ENCODE measurements around the gene CDH1.
A peak's percentile ranks its signal among the peaks of the same experiment; 100 is the strongest.

Gene CDH1

GRCh38 chr16:68770671-68771070 is 33.6 kb downstream of the CDH1 start:
- H3K4me1 ChIP-seq (ENCODE audit: control insufficient read depth, insufficient read depth, low read length): peaks cover 13% of the 10 kb centered on the region
- no peak overlapping the region for H3K4me3 ChIP-seq (ENCODE audit: low read length)

GRCh38 chr16:68772030-68772681 is 35.1 kb downstream of the CDH1 start:
- H3K36me3 ChIP-seq (ENCODE audit: control insufficient read depth, insufficient read depth, low read length): no peaks in the 10 kb centered on the region
- H3K27me3 ChIP-seq (ENCODE audit: control insufficient read depth, insufficient read depth, low read length): no peaks in the 10 kb centered on the region
- no peaks in the 10 kb centered on the region for H3K9me3 ChIP-seq (ENCODE audit: control insufficient read depth, low read length)
- H3K4me3 ChIP-seq (ENCODE audit: low read length): no peak overlapping the region
- no peak overlapping the region for H3K9ac ChIP-seq (ENCODE audit: low read length)
- H3K4me1 ChIP-seq (ENCODE audit: control insufficient read depth, insufficient read depth, low read length): peaks cover 18% of the 10 kb centered on the region

More at GRCh38 chr16:68770671-68771070, 33.6 kb downstream of the CDH1 start:
- Histone ChIP-seq H3K27me3 (ENCODE audit: control insufficient read depth, insufficient read depth, low read length) (no peaks in the 10 kb centered on the region), H3K9ac (ENCODE audit: low read length) (no peak overlapping the region), H3K36me3 (ENCODE audit: control insufficient read depth, insufficient read depth, low read length) (no peaks in the 10 kb centered on the region), H3K9me3 (ENCODE audit: control insufficient read depth, low read length) (no peaks in the 10 kb centered on the region)

DNA sequence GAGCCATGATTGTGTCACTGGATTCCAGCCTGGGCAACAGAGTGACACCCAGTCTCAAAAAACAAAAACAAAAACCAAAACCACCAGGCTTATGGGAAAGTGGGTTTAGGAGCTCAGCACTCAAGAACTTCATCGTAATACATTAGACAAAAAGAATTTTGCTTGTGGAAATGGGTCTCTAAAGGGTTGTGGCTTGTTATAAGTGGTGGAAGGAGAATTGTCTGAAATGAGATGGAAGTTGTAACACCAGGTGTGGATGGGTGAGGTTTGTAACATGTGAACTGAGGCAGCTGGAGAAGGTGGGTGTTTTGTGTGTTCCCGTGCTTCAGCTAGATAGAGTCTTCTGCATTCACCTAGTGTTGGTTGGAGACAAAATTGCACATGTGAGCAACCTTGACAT is 35.8 kb downstream of the CDH1 start:
- H3K4me1 ChIP-seq (ENCODE audit: control insufficient read depth, insufficient read depth, low read length): peaks cover 19% of the 10 kb centered on the region
- no peak overlapping the region for H3K4me3 ChIP-seq (ENCODE audit: low read length)
- no peaks in the 10 kb centered on the region for H3K36me3 ChIP-seq (ENCODE audit: control insufficient read depth, insufficient read depth, low read length)
- no peaks in the 10 kb centered on the region for H3K27me3 ChIP-seq (ENCODE audit: control insufficient read depth, insufficient read depth, low read length)
- no peaks in the 10 kb centered on the region for H3K9me3 ChIP-seq (ENCODE audit: control insufficient read depth, low read length)
- no peak overlapping the region for H3K9ac ChIP-seq (ENCODE audit: low read length)

DNA sequence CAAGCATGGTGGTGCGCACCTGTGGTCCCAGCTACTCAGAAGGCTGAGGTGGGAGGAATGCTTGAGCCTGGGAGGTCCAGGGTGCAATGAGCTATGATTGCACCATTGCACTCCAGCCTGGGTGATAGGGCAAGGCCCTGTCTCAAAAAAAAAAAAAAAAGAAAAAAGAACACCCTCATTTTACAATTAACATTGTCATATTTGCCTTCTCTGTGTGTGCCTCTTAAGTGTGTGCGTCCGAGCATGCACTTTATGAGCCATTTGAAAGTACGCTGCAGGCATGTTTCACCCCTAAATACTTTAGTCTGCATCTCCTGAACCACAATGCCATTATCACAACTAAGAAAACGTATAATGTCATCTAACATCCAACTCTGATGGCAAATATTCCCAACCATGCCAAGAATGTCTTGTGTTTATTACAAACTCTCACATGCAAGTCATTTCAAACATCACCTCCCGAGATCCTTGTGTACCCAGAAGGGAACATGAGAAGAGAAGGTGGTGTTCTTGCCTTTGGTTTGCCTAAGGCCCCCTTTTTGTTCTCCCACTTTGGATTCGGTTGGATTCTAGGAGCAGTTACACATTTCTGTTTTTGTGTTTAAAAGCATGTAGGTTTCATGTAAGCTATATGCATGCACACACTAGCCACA is 38.0 kb downstream of the CDH1 start:
- no peaks in the 10 kb centered on the region for H3K36me3 ChIP-seq (ENCODE audit: control insufficient read depth, insufficient read depth, low read length)
- no peak overlapping the region for H3K9ac ChIP-seq (ENCODE audit: low read length)
- H3K4me3 ChIP-seq (ENCODE audit: low read length): no peak overlapping the region
- no peaks in the 10 kb centered on the region for H3K27me3 ChIP-seq (ENCODE audit: control insufficient read depth, insufficient read depth, low read length)
- peaks cover 38% of the 10 kb centered on the region for H3K4me1 ChIP-seq (ENCODE audit: control insufficient read depth, insufficient read depth, low read length)
- H3K9me3 ChIP-seq (ENCODE audit: control insufficient read depth, low read length): no peaks in the 10 kb centered on the region

DNA sequence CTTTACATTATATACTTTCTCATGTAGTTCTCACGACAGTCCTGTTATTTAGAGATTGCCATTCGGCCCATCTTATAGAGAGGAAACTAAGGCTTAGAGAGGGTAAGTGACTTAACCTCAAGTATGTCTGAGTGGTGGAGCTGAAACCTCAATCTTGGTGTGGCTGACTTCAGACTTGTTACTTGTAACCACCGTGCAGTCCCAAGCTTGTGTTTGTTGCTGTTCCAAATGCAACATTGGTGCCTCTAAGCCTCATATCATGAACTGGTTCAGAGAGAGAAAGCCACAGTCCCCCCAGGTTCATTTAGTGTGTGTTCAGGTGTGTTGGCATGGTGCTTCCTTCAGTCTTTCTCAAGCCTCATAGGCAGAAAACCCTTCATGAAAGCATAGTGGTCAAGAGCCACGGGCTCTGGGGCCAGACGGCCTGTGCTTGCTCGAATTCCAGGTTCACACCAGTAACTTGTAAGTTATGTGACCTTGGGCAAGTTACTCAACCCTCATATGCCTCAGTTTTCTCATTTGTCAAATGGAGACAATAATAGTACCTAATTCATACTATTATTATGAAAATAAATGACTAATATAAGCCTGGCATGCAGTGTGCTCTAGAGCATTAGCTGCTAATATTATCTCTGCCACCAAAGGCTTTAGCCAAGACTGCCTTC is 39.9 kb downstream of the CDH1 start:
- no peak overlapping the region for H3K4me3 ChIP-seq (ENCODE audit: low read length)
- H3K27me3 ChIP-seq (ENCODE audit: control insufficient read depth, insufficient read depth, low read length): no peaks in the 10 kb centered on the region
- peaks cover 56% of the 10 kb centered on the region for H3K4me1 ChIP-seq (ENCODE audit: control insufficient read depth, insufficient read depth, low read length)
- no peak overlapping the region for H3K9ac ChIP-seq (ENCODE audit: low read length)
- no peaks in the 10 kb centered on the region for H3K9me3 ChIP-seq (ENCODE audit: control insufficient read depth, low read length)
- H3K36me3 ChIP-seq (ENCODE audit: control insufficient read depth, insufficient read depth, low read length): no peaks in the 10 kb centered on the region

- no peaks in the 10 kb centered on the region for H3K36me3 ChIP-seq (ENCODE audit: control insufficient read depth, insufficient read depth, low read length)
- H3K9ac ChIP-seq (ENCODE audit: low read length): peak overlapping the region; percentile 56
- no peaks in the 10 kb centered on the region for H3K27me3 ChIP-seq (ENCODE audit: control insufficient read depth, insufficient read depth, low read length)
- no peak overlapping the region for H3K4me3 ChIP-seq (ENCODE audit: low read length)
- H3K9me3 ChIP-seq (ENCODE audit: control insufficient read depth, low read length): no peaks in the 10 kb centered on the region
- peaks cover 63% of the 10 kb centered on the region for H3K4me1 ChIP-seq (ENCODE audit: control insufficient read depth, insufficient read depth, low read length)
Observed at GRCh38 chr16:68778551-68779231, 41.6 kb downstream of the CDH1 start.

- no peaks in the 10 kb centered on the region for H3K36me3 ChIP-seq (ENCODE audit: control insufficient read depth, insufficient read depth, low read length)
- no peak overlapping the region for H3K4me3 ChIP-seq (ENCODE audit: low read length)
- no peaks in the 10 kb centered on the region for H3K27me3 ChIP-seq (ENCODE audit: control insufficient read depth, insufficient read depth, low read length)
- no peaks in the 10 kb centered on the region for H3K9me3 ChIP-seq (ENCODE audit: control insufficient read depth, low read length)
- H3K4me1 ChIP-seq (ENCODE audit: control insufficient read depth, insufficient read depth, low read length): peaks cover 54% of the 10 kb centered on the region
- no peak overlapping the region for H3K9ac ChIP-seq (ENCODE audit: low read length)
Observed at GRCh38 chr16:68779891-68780290, 42.8 kb downstream of the CDH1 start.

- H3K9me3 ChIP-seq (ENCODE audit: control insufficient read depth, low read length): no peaks in the 10 kb centered on the region
- H3K36me3 ChIP-seq (ENCODE audit: control insufficient read depth, insufficient read depth, low read length): no peaks in the 10 kb centered on the region
- peaks cover 57% of the 10 kb centered on the region for H3K4me1 ChIP-seq (ENCODE audit: control insufficient read depth, insufficient read depth, low read length)
- H3K27me3 ChIP-seq (ENCODE audit: control insufficient read depth, insufficient read depth, low read length): no peaks in the 10 kb centered on the region
- peak overlapping the region; percentile 41 for H3K9ac ChIP-seq (ENCODE audit: low read length)
- no peak overlapping the region for H3K4me3 ChIP-seq (ENCODE audit: low read length)
Observed at GRCh38 chr16:68781784-68782183, 44.7 kb downstream of the CDH1 start.

DNA sequence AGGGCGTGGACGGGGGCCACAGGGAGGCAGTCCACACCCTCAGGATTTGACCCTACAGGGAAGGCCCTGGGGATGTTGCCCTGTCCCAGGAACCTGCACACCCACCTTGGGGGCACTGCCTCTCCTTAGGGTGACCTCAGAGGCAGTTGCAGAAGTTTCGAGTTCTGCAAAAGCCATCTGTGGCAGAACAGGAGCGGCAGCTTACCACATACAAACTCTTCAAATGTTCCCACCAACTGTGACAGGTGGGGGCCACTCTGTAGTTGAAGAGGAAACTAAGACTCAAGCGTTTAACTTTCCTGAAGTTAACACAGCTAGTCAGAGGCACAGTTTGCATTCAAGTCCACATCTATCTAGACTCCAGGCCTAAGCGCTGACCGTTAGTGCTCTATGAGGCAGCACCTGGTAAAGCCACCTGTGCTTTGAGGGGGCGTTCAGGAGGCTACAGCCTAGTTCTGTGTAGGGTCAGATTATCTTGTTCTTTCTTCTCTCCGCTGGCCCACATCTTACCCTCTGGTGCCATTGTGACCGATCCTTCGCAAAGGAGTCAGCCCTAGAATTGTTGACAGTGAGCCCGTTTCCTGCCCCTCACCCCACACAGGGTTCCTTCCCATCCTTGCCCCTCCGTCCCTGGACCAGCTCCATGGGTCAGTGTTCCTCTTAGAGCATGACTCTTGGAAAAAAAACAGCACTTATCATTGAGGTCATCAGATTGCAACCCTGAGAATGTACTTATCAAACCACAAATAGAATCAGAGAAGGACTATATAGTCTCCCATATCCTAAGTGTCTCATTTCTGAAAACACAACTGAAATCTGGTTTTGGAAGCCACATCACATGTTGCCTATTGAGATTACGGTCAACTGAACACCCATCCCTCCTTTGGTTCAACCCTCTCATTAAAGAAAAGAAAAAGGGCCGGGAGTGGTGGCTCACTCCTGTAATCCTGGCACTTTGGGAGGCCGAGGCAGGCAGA is 45.4 kb downstream of the CDH1 start:
- Histone ChIP-seq H3K4me1 (ENCODE audit: control insufficient read depth, insufficient read depth, low read length) (peaks cover 53% of the 10 kb centered on the region), H3K9me3 (ENCODE audit: control insufficient read depth, low read length) (no peaks in the 10 kb centered on the region), H3K9ac (ENCODE audit: low read length) (peak overlapping the region; percentile 41)

DNA sequence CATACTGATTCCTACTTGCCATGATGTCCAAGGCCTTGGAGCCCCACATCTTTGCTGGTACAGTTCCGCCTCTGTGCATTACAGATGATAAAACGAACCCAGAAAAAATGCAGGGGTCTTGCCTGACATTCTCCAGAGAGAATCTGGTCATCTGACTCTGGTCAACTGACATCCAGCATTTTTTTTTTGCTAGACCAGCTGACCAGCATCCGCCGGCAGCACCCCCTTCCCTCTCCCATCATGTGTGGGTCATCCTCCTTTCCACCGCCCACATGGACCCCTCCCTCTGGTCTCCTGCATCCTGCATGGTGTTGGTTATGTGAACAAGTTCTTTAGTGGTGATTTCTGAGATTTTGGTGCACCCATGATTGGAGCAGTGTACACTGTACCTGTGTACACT is 47.1 kb downstream of the CDH1 start:
- Histone ChIP-seq H3K4me1 (ENCODE audit: control insufficient read depth, insufficient read depth, low read length) (peaks cover 42% of the 10 kb centered on the region), H3K9ac (ENCODE audit: low read length) (no peak overlapping the region), H3K36me3 (ENCODE audit: control insufficient read depth, insufficient read depth, low read length) (no peaks in the 10 kb centered on the region), H3K27me3 (ENCODE audit: control insufficient read depth, insufficient read depth, low read length) (no peaks in the 10 kb centered on the region), H3K4me3 (ENCODE audit: low read length) (no peak overlapping the region), H3K9me3 (ENCODE audit: control insufficient read depth, low read length) (no peaks in the 10 kb centered on the region)

More for the DNA sequence above, 45.4 kb downstream of the CDH1 start:
- Histone ChIP-seq H3K36me3 (ENCODE audit: control insufficient read depth, insufficient read depth, low read length) (no peaks in the 10 kb centered on the region), H3K27me3 (ENCODE audit: control insufficient read depth, insufficient read depth, low read length) (no peaks in the 10 kb centered on the region), H3K4me3 (ENCODE audit: low read length) (no peak overlapping the region)

GRCh38 chr16:68784721-68785120 is 47.6 kb downstream of the CDH1 start:
- Histone ChIP-seq H3K9ac (ENCODE audit: low read length) (no peak overlapping the region), H3K4me1 (ENCODE audit: control insufficient read depth, insufficient read depth, low read length) (peaks cover 42% of the 10 kb centered on the region), H3K27me3 (ENCODE audit: control insufficient read depth, insufficient read depth, low read length) (no peaks in the 10 kb centered on the region), H3K36me3 (ENCODE audit: control insufficient read depth, insufficient read depth, low read length) (no peaks in the 10 kb centered on the region), H3K9me3 (ENCODE audit: control insufficient read depth, low read length) (no peaks in the 10 kb centered on the region), H3K4me3 (ENCODE audit: low read length) (no peak overlapping the region)

All from mucosa of stomach (tissue), 1 donor.